ENCODE data around the gene ITPKB.

The ITPKB gene

GRCh38 chr1:226654668-226655055 lies 84.4 kb downstream of the ITPKB start:
- no peaks in the 10 kb centered on the region for H3K36me3 ChIP-seq
- H3K4me3 ChIP-seq (ENCODE audit: low read depth, low read length), result no peak overlapping the region
- H3K9me3 ChIP-seq (ENCODE audit: severe bottlenecking), result no peaks in the 10 kb centered on the region
- no peak for DNase-seq
- no peak overlapping the region for H3K27ac ChIP-seq
- H3K27me3 ChIP-seq (ENCODE audit: insufficient read depth, low read depth, severe bottlenecking), result no peaks in the 10 kb centered on the region
- TF ChIP-seq CTCF (IDR thresholded peaks at IDR 0.05; ENCODE audit: low read depth, low read length), result no peak

GRCh38 chr1:226654046-226654667 lies 84.9 kb downstream of the ITPKB start:
- TF ChIP-seq CTCF (IDR thresholded peaks at IDR 0.05; ENCODE audit: low read depth, low read length), result no peak
- Histone ChIP-seq H3K9me3 (ENCODE audit: severe bottlenecking) (no peaks in the 10 kb centered on the region), H3K27ac (no peak overlapping the region), H3K36me3 (no peaks in the 10 kb centered on the region), H3K4me3 (ENCODE audit: low read depth, low read length) (no peak overlapping the region), H3K27me3 (ENCODE audit: insufficient read depth, low read depth, severe bottlenecking) (no peaks in the 10 kb centered on the region)
- no peak for DNase-seq

GRCh38 chr1:226653311-226653921 lies 85.7 kb downstream of the ITPKB start:
- DNase-seq, result no peak
- H3K27me3 ChIP-seq (ENCODE audit: insufficient read depth, low read depth, severe bottlenecking), result no peaks in the 10 kb centered on the region
- H3K36me3 ChIP-seq, result no peaks in the 10 kb centered on the region
- no peak overlapping the region for H3K4me3 ChIP-seq (ENCODE audit: low read depth, low read length)
- H3K9me3 ChIP-seq (ENCODE audit: severe bottlenecking), result no peaks in the 10 kb centered on the region
- no peak overlapping the region for H3K27ac ChIP-seq
- no peak for TF ChIP-seq CTCF (IDR thresholded peaks at IDR 0.05; ENCODE audit: low read depth, low read length)

- no peak for TF ChIP-seq CTCF (IDR thresholded peaks at IDR 0.05; ENCODE audit: low read depth, low read length)
- Histone ChIP-seq H3K9me3 (ENCODE audit: severe bottlenecking) (no peaks in the 10 kb centered on the region), H3K4me3 (ENCODE audit: low read depth, low read length) (no peak overlapping the region), H3K36me3 (no peaks in the 10 kb centered on the region), H3K27me3 (ENCODE audit: insufficient read depth, low read depth, severe bottlenecking) (no peaks in the 10 kb centered on the region), H3K27ac (no peak overlapping the region)
- no peak for DNase-seq
Observed at GRCh38 chr1:226652613-226653012, 86.5 kb downstream of the ITPKB start.

GRCh38 chr1:226651732-226652105 lies 87.4 kb downstream of the ITPKB start:
- no peak for TF ChIP-seq CTCF (IDR thresholded peaks at IDR 0.05; ENCODE audit: low read depth, low read length)
- Histone ChIP-seq H3K27me3 (ENCODE audit: insufficient read depth, low read depth, severe bottlenecking) (no peaks in the 10 kb centered on the region), H3K27ac (no peak overlapping the region), H3K4me3 (ENCODE audit: low read depth, low read length) (no peak overlapping the region), H3K9me3 (ENCODE audit: severe bottlenecking) (no peaks in the 10 kb centered on the region), H3K36me3 (no peaks in the 10 kb centered on the region)
- no peak for DNase-seq

Data from WERI-Rb-1 (cell line).